Body of pancreas (tissue), 4 donors: ENCODE results near the gene CDC42EP2. TPM values are rescaled to one million over a fixed set of nuclear protein-coding genes. Genes with fewer than 3 reads are reported as not detected.
A peak's percentile ranks its signal among the peaks of the same experiment; 100 is the strongest.

Experiments
- ATAC-seq: fragments of 150-250 bp; one replicate; pipeline ENCODE4 v1.9.1; 2016
- DNase-seq, 4 donors: peaks; one replicate each; pipeline ENCODE4 v3.0.0-alpha.2; 2019
- H3K27ac ChIP-seq, 4 donors: fragments of 200-600 bp; sonication (generic); 1 replicate in 3 of 4; 2 replicates in 1 of 4; pipeline versions ENCODE4 v1.5.1 to v1.6.1; 2016 to 2019; ENCODE audit warnings: mild to moderate bottlenecking in 1 of 4, mixed read lengths in 1 of 4, moderate library complexity in 1 of 4
- H3K27me3 ChIP-seq, 2 donors: fragments of 200-600 bp; sonication (generic); one replicate each; pipeline ENCODE4 v1.6.0; 2016; ENCODE audit warnings: mild to moderate bottlenecking in 1 of 2
- H3K36me3 ChIP-seq, 2 donors: fragments of 200-600 bp; sonication (generic); replicated peaks in 1 of 2; 2 replicates each; pipeline ENCODE4 v1.5.1; 2016; ENCODE audit warnings: low read depth in 2 of 2; ENCODE audit not compliant: insufficient read depth in 1 of 2
- H3K4me1 ChIP-seq: fragments of 200-600 bp; sonication (generic); one replicate; pipeline ENCODE4 v1.6.0; 2016
- H3K4me3 ChIP-seq, 2 donors: fragments of 200-600 bp; sonication (generic); 1 replicate in 1 of 2; 2 replicates in 1 of 2; pipeline ENCODE4 v1.5.1; 2016 to 2019
- H3K9me3 ChIP-seq, 3 donors: fragments of 200-600 bp; sonication (generic); 1 replicate in 2 of 3; 2 replicates in 1 of 3; pipeline ENCODE4 v1.5.1; 2016
- POLR2A ChIP-seq, 3 donors: fragments of 450-650 bp; IDR thresholded peaks; one replicate each; pipeline ENCODE4 v1.6.1; 2016; ENCODE audit warnings: antibody characterized with exemption in 3 of 3, mild to moderate bottlenecking in 2 of 3
- WGBS, 2 donors: methylation state at CpG; one replicate each; pipeline ENCODE4 v1.1.5; 2017; 5-methylcytosine and 5-hydroxymethylcytosine counted together
- intact Hi-C: fragments of 100-400 bp; cut with DNase I; formaldehyde crosslinking; loops from one replicate; pipeline ENCODE4 v1.15.1; 2023
- total RNA-seq, 2 donors: library from RNA; depleted of rRNA; stranded (reverse); fragments of >200 nt; gene quantifications; one replicate each; pipeline ENCODE4 v1.1.0, GENCODE V29; 2016
- TF ChIP-seq, protein P1 (sequence below), 7 experiments: fragments of 450-650 bp in 4 of 7; fragments of 200-600 bp in 3 of 7; sonication (generic) in 3 of 7; IDR thresholded peaks; one replicate each; pipeline ENCODE4 v1.5.1; 2016 to 2019; ENCODE audit warnings: antibody characterized with exemption in 7 of 7

CDC42EP2 gene
- total RNA-seq, 2 donors from 2014 or later, result 8.3 to 16.8 TPM

GRCh38 chr11:65290448-65291165 lies 24.1 kb upstream of the CDC42EP2 start:
- H3K4me1 ChIP-seq, result peaks cover 28% of the 10 kb centered on the region
- intact Hi-C loops, result no loop called here
- H3K27me3 ChIP-seq, result no peaks in the 10 kb centered on the region
- H3K27ac ChIP-seq, result peak overlapping the region; percentile 64 to 85 (median 76)
- peaks cover 0 to 4% of the 10 kb centered on the region in 2 donors for H3K36me3 ChIP-seq
- DNase-seq (peak; percentile 84 to 94 (median 93)), ATAC-seq (peak; percentile 92)
- 20 to 32% methylated on average over 8 of the region's 8 CpGs for WGBS, 2 donors
- H3K4me3 ChIP-seq, result no peak overlapping the region
- no peaks in the 10 kb centered on the region for H3K9me3 ChIP-seq
- peak in 1 of 3 donors; percentile 20 for TF ChIP-seq POLR2A (IDR thresholded peaks at IDR 0.05)
- TF ChIP-seq, protein P1, sequence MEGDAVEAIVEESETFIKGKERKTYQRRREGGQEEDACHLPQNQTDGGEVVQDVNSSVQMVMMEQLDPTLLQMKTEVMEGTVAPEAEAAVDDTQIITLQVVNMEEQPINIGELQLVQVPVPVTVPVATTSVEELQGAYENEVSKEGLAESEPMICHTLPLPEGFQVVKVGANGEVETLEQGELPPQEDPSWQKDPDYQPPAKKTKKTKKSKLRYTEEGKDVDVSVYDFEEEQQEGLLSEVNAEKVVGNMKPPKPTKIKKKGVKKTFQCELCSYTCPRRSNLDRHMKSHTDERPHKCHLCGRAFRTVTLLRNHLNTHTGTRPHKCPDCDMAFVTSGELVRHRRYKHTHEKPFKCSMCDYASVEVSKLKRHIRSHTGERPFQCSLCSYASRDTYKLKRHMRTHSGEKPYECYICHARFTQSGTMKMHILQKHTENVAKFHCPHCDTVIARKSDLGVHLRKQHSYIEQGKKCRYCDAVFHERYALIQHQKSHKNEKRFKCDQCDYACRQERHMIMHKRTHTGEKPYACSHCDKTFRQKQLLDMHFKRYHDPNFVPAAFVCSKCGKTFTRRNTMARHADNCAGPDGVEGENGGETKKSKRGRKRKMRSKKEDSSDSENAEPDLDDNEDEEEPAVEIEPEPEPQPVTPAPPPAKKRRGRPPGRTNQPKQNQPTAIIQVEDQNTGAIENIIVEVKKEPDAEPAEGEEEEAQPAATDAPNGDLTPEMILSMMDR (IDR thresholded peaks at IDR 0.05), result peak in 1 of 7 experiments; percentile 0

- no peak for TF ChIP-seq POLR2A (IDR thresholded peaks at IDR 0.05)
- TF ChIP-seq, protein P1 (IDR thresholded peaks at IDR 0.05), result no peak
- H3K9me3 ChIP-seq, result no peaks in the 10 kb centered on the region
- peaks cover 28% of the 10 kb centered on the region for H3K4me1 ChIP-seq
- 68 to 75% methylated on average over 5 of the region's 5 CpGs for WGBS, 2 donors
- peaks cover 0 to 9% of the 10 kb centered on the region in 2 donors for H3K36me3 ChIP-seq
- H3K27me3 ChIP-seq, result no peaks in the 10 kb centered on the region
- no peak for DNase-seq
- H3K27ac ChIP-seq, result peak overlapping the region; percentile 64 to 85 (median 76)
- H3K4me3 ChIP-seq, result no peak overlapping the region
- intact Hi-C loops, result no loop called here
- no peak for ATAC-seq
Measured at GRCh38 chr11:65291613-65292012, 23.1 kb upstream of the CDC42EP2 start.

GRCh38 chr11:65292890-65293289 lies 21.8 kb upstream of the CDC42EP2 start:
- no peak for DNase-seq
- peaks cover 0 to 9% of the 10 kb centered on the region in 2 donors for H3K36me3 ChIP-seq
- no peak for ATAC-seq
- no peak for TF ChIP-seq POLR2A (IDR thresholded peaks at IDR 0.05)
- TF ChIP-seq, protein P1 (IDR thresholded peaks at IDR 0.05), result no peak
- no peaks in the 10 kb centered on the region for H3K9me3 ChIP-seq
- peaks cover 28% of the 10 kb centered on the region for H3K4me1 ChIP-seq
- intact Hi-C loops, result no loop called here
- 63% methylated on average over 5 of the region's 5 CpGs for WGBS, 2 donors
- no peaks in the 10 kb centered on the region for H3K27me3 ChIP-seq
- H3K4me3 ChIP-seq, result no peak overlapping the region
- H3K27ac ChIP-seq, result no peak overlapping the region

DNA sequence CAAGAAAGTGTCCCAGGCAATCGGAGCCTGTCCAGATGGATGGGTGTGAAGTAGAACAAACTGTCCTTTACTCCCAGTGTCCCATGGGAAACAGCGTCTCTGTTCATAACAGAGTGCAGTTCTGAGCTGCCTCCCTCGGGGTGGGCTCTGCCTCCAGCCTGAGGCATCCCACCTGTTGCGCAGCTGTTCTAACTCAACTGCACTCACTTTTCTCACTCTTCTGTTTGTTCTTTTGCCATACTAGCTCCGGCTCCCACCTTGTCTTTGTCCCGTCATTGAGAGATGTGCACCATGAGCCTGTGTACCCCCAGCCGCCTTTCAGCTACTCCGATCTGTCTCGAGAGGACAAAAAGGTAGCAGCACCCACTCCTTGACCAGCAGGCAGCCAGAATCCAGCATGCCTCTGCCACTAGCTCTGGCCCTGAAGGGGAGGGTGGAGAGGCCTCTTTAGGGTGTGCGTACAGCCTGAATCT lies 20.7 kb upstream of the CDC42EP2 start:
- H3K36me3 ChIP-seq, result peaks cover 0 to 9% of the 10 kb centered on the region in 2 donors
- 79 to 92% methylated on average over 10 of the region's 10 CpGs for WGBS, 2 donors
- TF ChIP-seq POLR2A (IDR thresholded peaks at IDR 0.05), result no peak
- TF ChIP-seq, protein P1 (IDR thresholded peaks at IDR 0.05), result no peak
- H3K4me1 ChIP-seq, result peaks cover 28% of the 10 kb centered on the region
- peak in 2 of 4 donors; percentile 36 to 47 for DNase-seq
- intact Hi-C loops, result no loop called here
- no peak overlapping the region for H3K4me3 ChIP-seq
- no peak for ATAC-seq
- no peaks in the 10 kb centered on the region for H3K9me3 ChIP-seq
- no peak overlapping the region for H3K27ac ChIP-seq
- no peaks in the 10 kb centered on the region for H3K27me3 ChIP-seq
